Renal cortical epithelial cell (primary cell): ENCODE results near the gene MEGF10. TPM values are rescaled to one million over a fixed set of nuclear protein-coding genes. Genes with fewer than 3 reads are reported as not detected.

Experiments used
- DNase-seq: peaks from one replicate; pipeline ENCODE4 v3.0.0-alpha.2; 2011; ENCODE audit warnings: low read depth
- total RNA-seq: library from RNA; depleted of rRNA; stranded (reverse); fragments of >200 nt; gene quantifications from 2 replicates; pipeline ENCODE4 v1.2.3, GENCODE V29; 2014

MEGF10 gene
- total RNA-seq, 1 donor from 2014 or later = 0.10 TPM

GRCh38 chr5:127369796-127370195, 79.2 kb downstream of the MEGF10 start:
- DNase-seq = no peak

DNA sequence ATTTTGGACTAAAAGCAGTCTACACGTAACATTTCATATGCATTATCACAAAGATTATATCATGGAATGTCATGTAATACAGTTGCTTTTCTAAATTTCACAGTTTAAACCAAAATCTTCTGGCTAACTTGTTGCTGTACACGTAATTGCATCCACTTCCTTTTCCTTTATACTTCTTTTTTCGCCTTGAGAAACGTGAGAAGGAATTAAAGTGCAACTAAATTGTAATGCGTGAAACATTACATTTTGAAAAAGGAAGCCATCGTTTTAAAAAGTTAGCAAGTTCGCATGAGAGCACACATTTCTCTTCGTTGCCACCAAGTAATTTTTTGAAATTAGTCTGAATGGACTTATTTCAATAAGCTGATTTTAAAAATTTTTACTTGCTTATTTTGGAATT, 80.0 kb downstream of the MEGF10 start:
- DNase-seq = no peak

DNA sequence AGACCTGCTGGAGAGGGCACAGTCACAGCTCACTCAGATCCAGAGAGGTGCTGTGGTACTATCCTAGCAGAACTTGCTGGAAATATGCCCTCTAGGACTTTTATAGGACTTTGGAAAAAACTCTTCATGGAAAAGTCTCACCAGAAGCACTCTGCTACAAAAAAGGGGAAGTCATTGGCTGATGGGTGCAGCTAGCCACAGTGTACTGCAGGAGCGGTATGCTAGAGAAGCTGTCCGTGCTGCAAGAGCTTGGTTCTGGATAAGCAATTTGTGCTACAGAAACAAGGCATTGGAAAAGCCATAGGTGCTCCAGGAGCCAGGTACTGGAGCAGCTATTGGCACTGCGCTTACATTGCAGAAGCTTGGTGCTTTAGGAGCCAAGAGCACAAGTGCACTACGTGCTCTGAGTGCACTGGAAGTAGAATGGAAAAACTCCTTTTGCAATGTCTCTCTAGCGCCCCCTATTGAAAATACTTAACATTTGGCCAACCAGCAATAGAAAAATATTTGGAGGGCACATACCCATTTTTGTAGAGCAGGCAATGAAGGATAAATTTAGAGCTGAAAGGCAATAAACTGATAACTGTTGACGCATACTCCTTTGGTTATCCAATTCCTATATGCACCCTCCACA, 83.4 kb downstream of the MEGF10 start:
- DNase-seq = no peak

DNA sequence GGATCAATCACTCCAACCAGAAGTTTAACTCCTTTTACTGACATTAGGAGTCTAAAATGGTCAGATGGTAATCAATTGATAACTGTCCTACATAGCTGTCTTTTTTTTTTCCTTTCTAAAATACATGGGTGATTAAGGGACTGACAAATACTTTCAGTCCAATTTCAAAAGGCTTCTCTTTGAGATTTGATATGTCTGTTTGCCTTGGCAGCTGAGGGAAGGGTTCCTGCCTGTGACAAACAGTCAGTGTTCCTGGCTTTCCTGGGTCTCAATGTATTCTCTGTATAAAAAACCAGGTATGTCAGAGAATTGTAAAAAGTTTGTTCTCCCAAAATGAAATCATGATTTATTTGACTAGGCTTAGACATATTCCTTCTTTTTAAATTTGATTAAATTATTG, 84.5 kb downstream of the MEGF10 start:
- no peak for DNase-seq

GRCh38 chr5:127375544-127376091, 85.0 kb downstream of the MEGF10 start:
- no peak for DNase-seq

DNA sequence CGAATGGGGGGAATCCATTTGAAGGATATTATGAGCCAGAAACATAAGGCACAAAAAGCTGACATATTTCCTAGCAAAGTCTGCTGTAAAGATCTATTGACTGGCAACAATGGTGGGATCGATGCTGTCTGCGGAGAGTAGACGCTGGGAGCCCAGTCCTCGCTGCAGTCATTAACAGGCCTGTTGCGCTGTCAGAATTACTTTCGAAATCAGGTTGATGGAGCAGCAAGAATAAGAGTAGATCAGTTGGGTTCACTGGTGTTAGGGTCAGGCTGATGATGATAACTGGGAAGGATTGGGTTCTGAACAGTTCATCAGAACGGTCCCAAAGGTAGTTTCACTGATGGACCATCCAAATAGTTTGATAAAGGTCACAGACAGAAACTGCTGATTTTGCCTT, 87.1 kb downstream of the MEGF10 start:
- DNase-seq = no peak

DNA sequence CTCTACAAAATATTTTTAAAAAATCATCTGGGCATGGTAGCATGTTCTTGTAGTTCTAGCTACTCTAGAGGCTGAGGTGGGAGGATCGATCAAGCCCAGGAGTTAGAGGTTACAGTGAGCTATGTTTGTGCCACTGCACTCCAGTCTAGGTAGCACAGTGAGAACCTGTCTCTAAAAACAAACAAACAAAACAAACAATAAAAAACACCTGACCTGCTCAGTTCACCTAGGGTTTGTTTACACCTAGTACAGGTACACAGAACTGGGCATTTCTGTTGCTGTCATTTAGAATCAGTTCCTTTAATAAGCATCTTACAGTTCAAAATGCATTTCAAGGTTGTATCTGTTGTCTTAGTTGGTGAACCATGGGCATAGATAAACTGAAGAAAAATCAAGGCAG, 95.3 kb downstream of the MEGF10 start:
- DNase-seq = no peak

DNA sequence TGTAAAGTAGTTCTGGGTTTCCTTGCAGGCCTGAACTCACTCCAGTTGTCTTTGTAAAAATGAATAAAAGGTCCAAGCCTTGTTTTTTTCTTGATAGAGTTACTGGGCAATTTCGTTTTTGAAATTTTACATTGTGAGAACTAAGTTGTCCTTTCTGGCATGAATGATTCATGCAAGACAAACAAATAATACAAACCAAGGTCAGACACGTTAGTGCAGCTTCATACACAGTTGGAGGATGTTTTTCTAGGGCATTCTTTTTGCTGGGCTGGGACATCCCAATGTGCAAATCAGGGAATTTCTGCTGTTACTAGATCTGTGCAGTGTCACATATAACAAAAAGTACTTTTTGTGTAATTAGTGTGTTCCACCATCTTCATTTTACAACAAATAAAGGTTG, 96.0 kb downstream of the MEGF10 start:
- DNase-seq = peak; percentile 20

DNA sequence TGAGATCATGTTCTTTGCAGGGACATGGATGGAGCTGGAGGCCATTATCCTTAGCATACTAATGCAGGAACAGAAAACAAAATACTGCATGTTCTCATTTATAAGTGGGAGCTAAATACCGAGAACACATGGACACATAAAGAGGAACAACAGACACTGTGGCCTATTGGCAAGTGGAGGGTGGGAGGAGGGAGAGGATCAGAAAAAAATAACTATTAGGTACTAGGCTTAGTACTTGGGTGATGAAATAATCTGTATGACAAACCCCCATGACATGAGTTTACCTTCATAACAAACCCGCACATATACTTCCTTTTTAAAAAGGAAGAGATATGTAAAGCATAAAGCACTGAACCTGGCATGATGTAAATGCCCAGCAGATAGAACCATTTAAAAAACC, 99.0 kb downstream of the MEGF10 start:
- no peak for DNase-seq

GRCh38 chr5:127392762-127393161, 102.2 kb downstream of the MEGF10 start:
- DNase-seq = no peak

- DNase-seq = no peak
Observed at GRCh38 chr5:127396490-127397155, 106.0 kb downstream of the MEGF10 start.

- no peak for DNase-seq
Observed at GRCh38 chr5:127398508-127398907, 107.9 kb downstream of the MEGF10 start.

DNA sequence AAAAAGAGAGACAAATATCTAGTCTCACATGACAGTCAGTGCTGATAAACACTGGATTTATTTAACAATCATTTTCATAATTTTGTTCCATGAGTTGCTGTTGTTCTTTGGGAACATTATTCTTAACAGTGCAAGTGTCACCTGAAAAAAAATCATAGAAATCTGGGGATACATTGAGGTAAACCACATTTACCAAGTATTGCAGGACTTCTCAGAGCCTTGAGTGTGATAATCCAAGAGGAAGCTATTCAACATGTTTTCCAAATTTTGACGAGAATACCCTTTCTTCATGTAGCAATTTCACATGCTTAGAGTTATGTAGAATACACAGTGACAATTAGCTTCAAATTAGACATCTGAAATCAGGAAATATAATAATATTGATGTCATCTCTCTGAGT, 108.5 kb downstream of the MEGF10 start:
- no peak for DNase-seq

DNA sequence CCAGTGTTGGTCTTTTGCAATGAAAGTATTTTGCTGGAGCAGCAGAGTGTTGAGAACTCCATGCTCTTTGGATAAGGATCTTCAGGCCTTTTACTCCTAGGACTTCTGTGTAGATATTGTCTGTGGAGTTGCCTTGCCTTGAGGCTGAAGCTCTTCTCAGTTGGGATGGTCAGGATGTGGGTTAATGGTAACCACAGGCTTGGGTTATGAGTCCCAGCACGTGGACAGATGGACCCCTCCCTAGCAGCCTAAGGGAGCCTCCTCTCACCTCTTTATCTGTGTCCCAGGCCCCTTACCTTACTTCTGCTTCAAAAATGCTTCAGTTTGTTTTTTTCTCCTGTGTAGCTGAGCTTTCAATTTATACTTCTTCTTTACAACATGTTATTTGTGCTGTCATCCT, 109.9 kb downstream of the MEGF10 start:
- no peak for DNase-seq

GRCh38 chr5:127400946-127401670, 110.5 kb downstream of the MEGF10 start:
- DNase-seq = no peak

DNA sequence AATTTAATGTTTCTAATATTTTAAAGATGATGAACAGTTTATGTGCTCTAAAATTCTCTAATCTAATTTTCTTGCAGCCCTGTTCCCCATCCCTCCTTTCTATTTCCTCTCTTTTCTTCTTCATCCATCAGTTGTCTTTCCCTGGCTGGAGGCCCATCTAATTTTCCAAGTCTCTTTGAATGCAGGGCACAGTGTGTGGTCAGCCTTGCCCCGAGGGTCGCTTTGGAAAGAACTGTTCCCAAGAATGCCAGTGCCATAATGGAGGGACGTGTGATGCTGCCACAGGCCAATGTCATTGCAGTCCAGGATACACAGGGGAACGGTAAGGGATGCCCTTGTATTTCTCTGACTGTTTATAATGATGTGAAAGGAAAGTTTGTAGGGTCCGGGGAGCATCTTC, 111.8 kb downstream of the MEGF10 start:
- no peak for DNase-seq

DNA sequence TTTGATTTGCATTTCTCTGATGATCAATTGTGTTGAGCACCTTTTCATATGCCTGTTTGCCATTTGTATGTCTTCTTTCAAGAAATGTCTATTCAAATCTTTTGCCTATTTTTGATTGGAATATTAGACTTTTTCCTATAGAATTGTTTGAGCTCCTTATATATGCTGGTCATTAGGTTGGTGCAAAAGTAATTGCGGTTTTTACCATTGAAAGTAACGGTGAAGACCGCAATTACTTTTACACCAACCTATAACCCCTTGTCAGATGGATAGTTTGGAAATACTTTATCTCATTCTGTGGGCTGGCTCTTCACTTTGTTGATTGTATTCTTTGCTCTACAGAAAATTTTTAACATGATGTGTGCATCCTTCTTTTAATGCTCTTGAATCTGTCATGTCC, 113.6 kb downstream of the MEGF10 start:
- no peak for DNase-seq

DNA sequence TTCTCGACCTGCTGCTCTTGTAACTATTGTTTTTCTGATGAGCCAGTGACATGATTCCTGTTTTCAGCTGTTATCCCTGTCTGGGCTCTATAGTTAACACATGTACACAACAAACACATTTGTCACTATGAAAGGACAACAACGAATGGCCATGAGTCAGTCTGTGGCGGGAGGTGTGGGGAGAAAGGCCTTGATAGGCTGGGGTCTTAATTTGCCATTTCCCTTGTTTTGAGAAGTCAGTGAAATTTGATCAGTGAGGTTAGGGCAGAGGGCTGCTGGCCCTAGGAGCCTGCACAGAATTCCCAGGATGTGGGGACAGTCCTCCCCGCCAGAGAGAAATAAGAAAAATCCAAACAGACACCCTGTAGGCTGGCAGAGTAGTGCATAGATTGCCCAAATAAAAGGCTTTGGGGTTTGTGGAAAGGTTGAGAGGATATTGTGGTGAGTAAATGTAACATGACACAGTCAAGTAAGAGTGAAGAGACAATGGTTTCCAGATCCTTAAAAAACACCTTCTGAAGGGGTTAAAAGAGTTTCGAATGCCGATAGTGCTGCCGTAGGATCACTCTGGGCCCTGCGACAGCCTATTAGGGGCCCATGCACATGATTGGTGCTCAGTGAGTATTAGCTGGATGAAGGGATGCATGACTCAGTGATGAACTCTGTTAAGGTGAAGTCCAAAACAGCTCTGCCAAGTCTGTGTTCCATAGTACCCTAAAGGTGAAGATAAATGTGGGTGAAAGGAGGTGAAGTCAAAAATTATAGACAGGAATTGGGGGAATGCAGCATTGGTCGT, 115.9 kb downstream of the MEGF10 start:
- no peak for DNase-seq

DNA sequence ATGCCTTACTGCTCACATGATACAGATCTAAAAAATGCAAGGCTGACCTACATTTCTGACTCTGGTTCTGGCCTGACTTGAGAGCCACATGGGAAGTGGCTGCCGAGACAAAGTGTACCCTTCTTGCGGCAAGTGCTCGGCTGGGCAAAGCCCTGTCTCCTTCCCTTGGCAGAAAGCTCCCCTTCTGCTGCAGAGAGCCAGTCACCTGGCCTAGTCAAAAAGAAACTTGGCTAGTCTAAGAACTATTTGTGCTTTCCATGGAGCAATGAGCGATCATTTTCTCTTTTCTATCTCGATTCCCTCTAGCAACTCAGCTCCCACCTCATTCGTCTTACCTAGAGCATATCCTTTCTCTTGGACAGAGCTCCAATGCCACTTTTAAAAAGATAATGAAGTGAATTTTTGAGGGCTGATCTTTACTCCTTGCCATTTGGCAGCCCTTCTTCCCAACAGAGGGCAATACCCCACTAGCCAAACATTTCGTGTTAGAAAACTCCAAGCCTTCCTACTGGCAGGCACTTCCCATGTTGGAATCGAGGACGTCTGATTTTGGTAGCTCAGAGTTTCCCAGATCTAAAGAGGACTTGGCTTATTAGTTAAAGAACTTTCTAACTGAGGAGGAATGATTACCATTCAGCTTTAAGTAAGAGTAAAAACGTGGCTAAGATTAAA, 118.8 kb downstream of the MEGF10 start:
- DNase-seq = no peak

GRCh38 chr5:127409921-127410675, 119.5 kb downstream of the MEGF10 start:
- no peak for DNase-seq

GRCh38 chr5:127410959-127411358, 120.4 kb downstream of the MEGF10 start:
- DNase-seq = no peak
